ENCODE data around the gene ADCK2. TPM values are rescaled to one million over a fixed set of nuclear protein-coding genes. Genes with fewer than 3 reads are reported as not detected.

Gene ADCK2
- total and polyA plus RNA-seq, 2 donors (not counting 3 experiments of a cell fraction or from before 2014, with no cell fraction given), result 10.3 to 13.3 TPM

GRCh38 chr7:140677496-140677895, 4.8 kb downstream of the ADCK2 start:
- Histone ChIP-seq H3K27me3 (ENCODE audit: control insufficient read depth in 2 of 2, insufficient read depth in 2 of 2, low read length in 2 of 2) (no peaks in the 10 kb centered on the region), H3K27ac (ENCODE audit: insufficient read depth, low read depth, low read length) (no peak overlapping the region), H4K20me1 (replicated peaks; ENCODE audit: control insufficient read depth, extremely low read depth, insufficient read depth, low read length) (no peaks in the 10 kb centered on the region), H3K79me2 (ENCODE audit: control insufficient read depth, insufficient read depth, low read length) (no peaks in the 10 kb centered on the region), H3K36me3 (ENCODE audit: control insufficient read depth in 2 of 2, extremely low read depth in 1 of 2, insufficient read depth in 2 of 2, low read length in 2 of 2) (peaks cover 0 to 7% of the 10 kb centered on the region in 2 experiments), H3K4me2 (ENCODE audit: insufficient read depth, low read length) (no peak overlapping the region), H3K9ac (replicated peaks; ENCODE audit: extremely low read depth, insufficient read depth, low read length) (no peak overlapping the region), H3K4me3 (replicated peaks in 1 of 3; ENCODE audit: insufficient read depth in 1 of 3, low read depth in 1 of 3, low read length in 3 of 3) (no peak overlapping the region), H3K9me1 (replicated peaks; ENCODE audit: control insufficient read depth, extremely low read depth, insufficient read depth, low read length) (no peaks in the 10 kb centered on the region), H3K9me3 (replicated peaks; ENCODE audit: control insufficient read depth, insufficient read depth, low read length) (no peaks in the 10 kb centered on the region), H3K4me1 (ENCODE audit: control insufficient read depth, extremely low read depth, insufficient read depth, low read length) (peaks cover 4% of the 10 kb centered on the region), H2AFZ (ENCODE audit: low read depth, low read length) (no peak overlapping the region)
- no TSS peak for BruUV-seq (replicated peaks)
- POLR2A ChIA-PET, result no interaction called here
- dilution Hi-C loops (cut with MboI; ENCODE audit: extremely low pct_ligation_motif_present, low sequenced_read_pairs), result no loop called here
- CTCF ChIA-PET, result no interaction called here
- FAIRE-seq (no peak), DNase-seq (ENCODE audit: low read depth, low spot score) (no peak)
- no peak for TF ChIP-seq EZH2 (IDR thresholded peaks at IDR 0.05; ENCODE audit: borderline replicate concordance, low read depth, low read length, severe bottlenecking)
- no peak for TF ChIP-seq GATA2 (IDR thresholded peaks at IDR 0.05; ENCODE audit: insufficient read depth, insufficient read length, low read depth, low read length)
- TF ChIP-seq MYC (IDR thresholded peaks at IDR 0.05; ENCODE audit: low read depth, low read length), result no peak
- no peak for TF ChIP-seq CTCF (IDR thresholded peaks at IDR 0.05; ENCODE audit: extremely low read depth in 1 of 2, insufficient read depth in 1 of 2, low read depth in 1 of 2, low read length in 2 of 2)
- TF ChIP-seq MAX (IDR thresholded peaks at IDR 0.05; ENCODE audit: insufficient read depth, insufficient read length), result no peak
- TF ChIP-seq JUN (IDR thresholded peaks at IDR 0.05; ENCODE audit: borderline replicate concordance, insufficient read depth, insufficient read length, low read depth), result no peak
- no peak for TF ChIP-seq POLR2A (IDR thresholded peaks at IDR 0.05; ENCODE audit: low read depth, low read length)
- TF ChIP-seq FOS (IDR thresholded peaks at IDR 0.05; ENCODE audit: borderline replicate concordance, insufficient read depth, low read length), result no peak
- no peak for TF ChIP-seq POLR2AphosphoS5 (IDR thresholded peaks at IDR 0.05; ENCODE audit: insufficient read depth, low read depth, low read length)
- intact Hi-C loops (cut with micrococcal nuclease), result loop anchor here (5.0 to 10.0 kb wide), 2 partner anchors 245 to 977 kb away; partner anchors contain the start of gene BRAF
